HepG2 (cell line): ENCODE results near the gene BCKDHB. TPM values are rescaled to one million over a fixed set of nuclear protein-coding genes. Genes with fewer than 3 reads are reported as not detected.

ENCODE experiments used
- ATAC-seq: fragments of 200-7000 bp; cut with Tn5 transposase; 3 replicates; pipeline ENCODE4 v1.9.1; 2020; ENCODE audit warnings: mild to moderate bottlenecking, moderate library complexity
- BruUV-seq: library from RNA; stranded (reverse); fragments of 400-500 nt; replicated peaks from 2 replicates; lab custom pipeline; 2021; lab: Mats Ljungman, UMichigan
- CTCF ChIA-PET: fragments of 300-600 bp; formaldehyde crosslinking; extraction: SDS; loops from one replicate; lab custom pipeline; 2021; ENCODE audit warnings: low total read pairs, inconsistent platforms, low intra/inter-chr PET ratio; lab: Yijun Ruan, JAX
- POLR2A ChIA-PET: fragments of 350-600 bp; sonication (Branson Sonifier 250); formaldehyde crosslinking; loops from one replicate; lab custom pipeline; 2020; ENCODE audit warnings: antibody characterized with exemption, inconsistent platforms; lab: Yijun Ruan, JAX
- DNase-seq: peaks from one replicate; pipeline ENCODE4 v3.0.0-alpha.2; 2015; ENCODE audit warnings: low spot score
- FAIRE-seq: peaks from 3 replicates; lab custom pipeline; 2011; peaks lifted over from hg19 to GRCh38; lab: Jason Lieb, UNC
- H2AFZ ChIP-seq: one replicate; pipeline ENCODE4 v1.6.1; 2011; ENCODE audit warnings: low read length, inconsistent platforms
- H3K27ac ChIP-seq: fragments of 300-600 bp; 3 replicates; pipeline ENCODE4 v1.8.0; 2011; ENCODE audit warnings: mixed run types, mild to moderate bottlenecking, mixed read lengths, low read length, inconsistent platforms; ENCODE audit not compliant: insufficient read depth; ENCODE audit errors: extremely low read length
- H3K27me3 ChIP-seq, 2 experiments: fragments of 200-600 bp in 1 of 2; 2 replicates in 1 of 2; 3 replicates in 1 of 2; pipeline versions ENCODE4 v1.6.0 to v1.8.0; 2011; ENCODE audit warnings: low read length in 2 of 2, mild to moderate bottlenecking in 2 of 2, moderate library complexity in 2 of 2, inconsistent platforms in 1 of 2; ENCODE audit not compliant: insufficient read depth in 2 of 2, control insufficient read depth in 1 of 2
- H3K36me3 ChIP-seq, 2 experiments: fragments of 200-600 bp in 1 of 2; replicated peaks in 1 of 2; 2 replicates in 1 of 2; 3 replicates in 1 of 2; pipeline versions ENCODE4 v1.5.1 to v1.8.0; 2011; ENCODE audit warnings: low read length in 2 of 2, inconsistent platforms in 1 of 2; ENCODE audit not compliant: insufficient read depth in 2 of 2, control insufficient read depth in 1 of 2
- H3K4me1 ChIP-seq: 2 replicates; pipeline ENCODE4 v1.5.1; 2012; ENCODE audit warnings: low read length, inconsistent platforms; ENCODE audit not compliant: insufficient read depth
- H3K4me2 ChIP-seq: 2 replicates; pipeline ENCODE4 v1.6.0; 2011; ENCODE audit warnings: low read depth, low read length, inconsistent platforms
- H3K4me3 ChIP-seq, 3 experiments: fragments of 200-600 bp in 1 of 3; sonication (generic), shearing (Covaris generic) in 1 of 3; replicated peaks in 1 of 3; 2 replicates each; pipeline ENCODE4 v1.5.1; 2011 to 2016; ENCODE audit warnings: low read length in 3 of 3, inconsistent platforms in 2 of 3, low read depth in 2 of 3, mild to moderate bottlenecking in 2 of 3, control low read depth in 1 of 3, mixed read lengths in 1 of 3; ENCODE audit not compliant: insufficient read depth in 1 of 3
- H3K79me2 ChIP-seq: one replicate; pipeline ENCODE4 v1.6.1; 2011; ENCODE audit warnings: low read length, inconsistent platforms; ENCODE audit not compliant: insufficient read depth
- H3K9ac ChIP-seq: 2 replicates; pipeline ENCODE4 v1.6.0; 2011; ENCODE audit warnings: mild to moderate bottlenecking, low read depth, low read length, inconsistent platforms; ENCODE audit not compliant: insufficient read depth
- H3K9me3 ChIP-seq: 2 replicates; pipeline ENCODE4 v1.5.1; 2012; ENCODE audit warnings: mild to moderate bottlenecking, low read length
- H4K20me1 ChIP-seq: 2 replicates; pipeline ENCODE4 v1.6.0; 2011; ENCODE audit warnings: inconsistent platforms, mild to moderate bottlenecking, low read length, moderate library complexity; ENCODE audit not compliant: insufficient read depth
- ASH2L ChIP-seq: fragments of 300-600, 200-600 bp; sonication (generic); IDR thresholded peaks from 2 replicates; pipeline ENCODE4 v1.7.0; 2017; ENCODE audit warnings: low read depth, mild to moderate bottlenecking, moderate library complexity, mixed read lengths, low read length; ENCODE audit not compliant: insufficient read length
- GABPA ChIP-seq, 2 experiments: IDR thresholded peaks; 2 replicates each; pipeline ENCODE4 v1.6.1; 2011 to 2016; ENCODE audit warnings: low read depth in 2 of 2, low read length in 1 of 2, missing biosample characterization in 1 of 2, missing genetic modification characterization in 1 of 2
- HINFP ChIP-seq: sonication (generic); formaldehyde crosslinking; IDR thresholded peaks from 2 replicates; pipeline ENCODE4 v1.4.0; 2020; ENCODE audit warnings: low read depth, mild to moderate bottlenecking, missing genetic modification reagents
- MBD4 ChIP-seq: IDR thresholded peaks from 2 replicates; pipeline ENCODE4 v1.6.1; 2012; ENCODE audit warnings: low read length, inconsistent platforms, borderline replicate concordance
- RAD21 ChIP-seq: fragments of 450-650 bp; formaldehyde crosslinking; IDR thresholded peaks from 2 replicates; pipeline ENCODE4 v1.5.0; 2020; ENCODE audit warnings: mild to moderate bottlenecking
- TCF7L2 ChIP-seq: IDR thresholded peaks from 2 replicates; pipeline ENCODE4 v1.6.1; 2011; ENCODE audit warnings: mild to moderate bottlenecking, low read depth, low read length, moderate library complexity
- ZBTB8A ChIP-seq: sonication (generic); formaldehyde crosslinking; IDR thresholded peaks from 2 replicates; pipeline ENCODE4 v1.4.0; 2020; ENCODE audit warnings: mild to moderate bottlenecking, low read depth, missing genetic modification reagents, borderline replicate concordance
- ZFAT ChIP-seq: sonication (generic); formaldehyde crosslinking; conservative IDR thresholded peaks from 2 replicates; pipeline ENCODE4 v1.8.1; 2023; ENCODE audit warnings: missing genetic modification reagents, inconsistent platforms
- ZNF142 ChIP-seq: sonication (generic); formaldehyde crosslinking; IDR thresholded peaks from 2 replicates; pipeline ENCODE4 v1.4.0; 2020; ENCODE audit warnings: missing genetic modification reagents
- ZNF749 ChIP-seq: sonication (generic); formaldehyde crosslinking; IDR thresholded peaks from 2 replicates; pipeline ENCODE4 v1.8.0; 2022; ENCODE audit warnings: mild to moderate bottlenecking, missing genetic modification reagents, moderate library complexity, borderline replicate concordance
- in situ Hi-C: cut with HindIII; loops from 2 replicates; pipeline ENCODE4 v1.10.0; 2017; ENCODE audit warnings: low pct_unique_long_range_greater_than_20kb; ENCODE audit not compliant: extremely low pct_ligation_motif_present
- intact Hi-C: fragments of 100-400 bp; cut with micrococcal nuclease; formaldehyde crosslinking; loops from one replicate; pipeline ENCODE4 v1.10.0; 2022; ENCODE audit not compliant: unreplicated experiment
- polyA plus RNA-seq, 8 experiments: library from polyadenylated mRNA; depleted of rRNA in 3 of 8; stranded (reverse) in 7 of 8; unstranded in 1 of 8; fragments of >200 nt; fragmentation: Illumina TruSeq in 4 of 8; extraction: Trizol in 4 of 8; gene quantifications; 2 replicates each; pipeline versions ENCODE4 v1.2.1 to v1.2.3, GENCODE V29; 2011 to 2016; ENCODE audit warnings: low read depth in 4 of 8, missing spikeins in 1 of 8, mixed read lengths in 1 of 8; ENCODE audit not compliant: insufficient read depth in 1 of 8
- total RNA-seq, 5 experiments: library from RNA; depleted of rRNA; stranded (reverse); fragments of >200 nt; fragmentation: Illumina TruSeq; extraction: Trizol; gene quantifications; 2 replicates each; pipeline ENCODE4 v1.2.3, GENCODE V29; 2016; ENCODE audit warnings: low read depth in 1 of 5

BCKDHB gene
- total and polyA plus RNA-seq, 2 of the 13 experiments (the other 11 are each of a cell fraction or from before 2014, with no cell fraction given): 10.8 to 13.6 TPM

- ChIA-PET CTCF (no interaction called here), POLR2A (no interaction called here)
- Histone ChIP-seq H3K9me3 (no peaks in the 10 kb centered on the region), H3K27me3 (no peaks in the 10 kb centered on the region), H3K79me2 (no peaks in the 10 kb centered on the region), H3K36me3 (no peaks in the 10 kb centered on the region), H2AFZ (no peak overlapping the region), H3K4me2 (no peak overlapping the region), H3K9ac (no peak overlapping the region), H3K27ac (no peak overlapping the region), H3K4me3 (no peak overlapping the region), H4K20me1 (no peaks in the 10 kb centered on the region), H3K4me1 (no peaks in the 10 kb centered on the region)
- in situ Hi-C loops: no loop called here
- BruUV-seq: no TSS peak
- intact Hi-C loops: no loop called here
- ATAC-seq: no peak
- FAIRE-seq: no peak
- no peak for DNase-seq
- TF ChIP-seq TCF7L2 (no peak), ZNF749 (no peak), HINFP (no peak), ZBTB8A (CRISPR knock-in tag) (no peak), ASH2L (no peak), ZNF142 (no peak), ZFAT (no peak), GABPA (IDR thresholded peaks at IDR 0.05; ENCODE audit: low read depth, low read length) (no peak), GABPA (CRISPR knock-in tag; IDR thresholded peaks at IDR 0.05; ENCODE audit: low read depth) (no peak), RAD21 (CRISPR knock-in tag) (no peak), MBD4 (no peak)
Observed at GRCh38 chr6:80376411-80376810, 269.9 kb downstream of the BCKDHB start.
